DND-41 (cell line): ENCODE results near the gene TUBB6.

Experiments used
- ATAC-seq: fragments of 200-7000 bp; cut with Tn5 transposase; 3 replicates; pipeline ENCODE4 v1.9.1; 2021; ENCODE audit warnings: low read depth; ENCODE audit not compliant: insufficient read depth
- DNase-seq: peaks from one replicate; pipeline ENCODE4 v3.0.0-alpha.2; 2020
- H2AFZ ChIP-seq: 2 replicates; pipeline ENCODE4 v1.6.0; 2012; ENCODE audit warnings: low read depth, low read length
- H3K27ac ChIP-seq: 2 replicates; pipeline ENCODE4 v1.5.1; 2012; ENCODE audit warnings: low read length, inconsistent platforms
- H3K27me3 ChIP-seq: fragments of 200-600 bp; sonication (generic); 2 replicates; pipeline ENCODE4 v1.6.0; 2012; ENCODE audit warnings: low read length, mild to moderate bottlenecking, inconsistent platforms; ENCODE audit not compliant: insufficient read depth, poor library complexity
- H3K36me3 ChIP-seq: 2 replicates; pipeline ENCODE4 v1.5.1; 2012; ENCODE audit warnings: low read length, inconsistent platforms; ENCODE audit not compliant: insufficient read depth
- H3K4me1 ChIP-seq: 2 replicates; pipeline ENCODE4 v1.5.1; 2012; ENCODE audit warnings: mild to moderate bottlenecking, low read length; ENCODE audit not compliant: insufficient read depth
- H3K4me2 ChIP-seq: 2 replicates; pipeline ENCODE4 v1.6.0; 2012; ENCODE audit warnings: mild to moderate bottlenecking, moderate library complexity, low read length, inconsistent platforms; ENCODE audit not compliant: insufficient read depth
- H3K4me3 ChIP-seq, 2 experiments: fragments of 200-600 bp in 1 of 2; shearing (Covaris generic) in 1 of 2; 2 replicates each; pipeline ENCODE4 v1.5.1; 2012 to 2016; ENCODE audit warnings: inconsistent platforms in 2 of 2, low read length in 2 of 2, mild to moderate bottlenecking in 2 of 2, low read depth in 1 of 2, moderate library complexity in 1 of 2
- H3K79me2 ChIP-seq: 2 replicates; pipeline ENCODE4 v1.6.0; 2012; ENCODE audit warnings: low read length, inconsistent platforms; ENCODE audit not compliant: insufficient read depth
- H3K9ac ChIP-seq: 2 replicates; pipeline ENCODE4 v1.6.0; 2012; ENCODE audit warnings: low read depth, mild to moderate bottlenecking, inconsistent platforms, low read length, moderate library complexity
- H3K9me3 ChIP-seq: 2 replicates; pipeline ENCODE4 v1.5.1; 2012; ENCODE audit warnings: low read length, moderate library complexity, mild to moderate bottlenecking, inconsistent platforms; ENCODE audit not compliant: insufficient read depth, severe bottlenecking
- H4K20me1 ChIP-seq: 2 replicates; pipeline ENCODE4 v1.6.0; 2012; ENCODE audit warnings: low read length; ENCODE audit not compliant: insufficient read depth
- CTCF ChIP-seq: IDR thresholded peaks from 2 replicates; pipeline ENCODE4 v1.5.1; 2012; ENCODE audit warnings: borderline replicate concordance, low read length, moderate library complexity, mild to moderate bottlenecking; ENCODE audit not compliant: poor library complexity, severe bottlenecking; ENCODE audit errors: extremely low read depth
- EZH2 ChIP-seq: IDR thresholded peaks from 3 replicates; pipeline ENCODE4 v1.6.1; 2012; ENCODE audit warnings: borderline replicate concordance, low read depth, mild to moderate bottlenecking, moderate library complexity, low read length, inconsistent platforms; ENCODE audit not compliant: severe bottlenecking

The TUBB6 gene

GRCh38 chr18:12287684-12288402, 20.2 kb upstream of the TUBB6 start:
- no peak overlapping the region for H2AFZ ChIP-seq
- DNase-seq (no peak), ATAC-seq (no peak)
- H3K4me2 ChIP-seq: no peak overlapping the region
- TF ChIP-seq CTCF (no peak), EZH2 (no peak)
- no peak overlapping the region for H3K9ac ChIP-seq
- H3K27ac ChIP-seq: no peak overlapping the region
- H3K27me3 ChIP-seq: no peaks in the 10 kb centered on the region
- H3K36me3 ChIP-seq: no peaks in the 10 kb centered on the region
- H3K79me2 ChIP-seq: no peaks in the 10 kb centered on the region
- H3K4me1 ChIP-seq: no peaks in the 10 kb centered on the region
- H3K9me3 ChIP-seq: no peaks in the 10 kb centered on the region
- no peaks in the 10 kb centered on the region for H4K20me1 ChIP-seq
- no peak overlapping the region for H3K4me3 ChIP-seq

- Histone ChIP-seq H3K4me1 (no peaks in the 10 kb centered on the region), H3K4me3 (no peak overlapping the region), H3K79me2 (no peaks in the 10 kb centered on the region), H3K27me3 (no peaks in the 10 kb centered on the region), H3K36me3 (no peaks in the 10 kb centered on the region), H3K9ac (no peak overlapping the region), H3K27ac (no peak overlapping the region), H4K20me1 (no peaks in the 10 kb centered on the region), H2AFZ (no peak overlapping the region), H3K4me2 (no peak overlapping the region), H3K9me3 (no peaks in the 10 kb centered on the region)
- ATAC-seq (no peak), DNase-seq (no peak)
- TF ChIP-seq EZH2: no peak
- TF ChIP-seq CTCF: no peak
Observed at GRCh38 chr18:12288403-12288755, 19.7 kb upstream of the TUBB6 start.

GRCh38 chr18:12290086-12290485, 18.0 kb upstream of the TUBB6 start:
- no peak overlapping the region for H3K9ac ChIP-seq
- H2AFZ ChIP-seq: no peak overlapping the region
- H3K27ac ChIP-seq: no peak overlapping the region
- DNase-seq: no peak
- TF ChIP-seq CTCF (no peak), EZH2 (no peak)
- no peaks in the 10 kb centered on the region for H4K20me1 ChIP-seq
- H3K9me3 ChIP-seq: no peaks in the 10 kb centered on the region
- ATAC-seq: no peak
- H3K4me3 ChIP-seq: no peak overlapping the region
- H3K79me2 ChIP-seq: no peaks in the 10 kb centered on the region
- H3K4me1 ChIP-seq: no peaks in the 10 kb centered on the region
- H3K27me3 ChIP-seq: no peaks in the 10 kb centered on the region
- H3K36me3 ChIP-seq: no peaks in the 10 kb centered on the region
- H3K4me2 ChIP-seq: no peak overlapping the region

GRCh38 chr18:12291161-12291560, 16.9 kb upstream of the TUBB6 start:
- Histone ChIP-seq H3K27me3 (no peaks in the 10 kb centered on the region), H3K4me1 (no peaks in the 10 kb centered on the region), H3K79me2 (no peaks in the 10 kb centered on the region), H3K27ac (no peak overlapping the region), H3K9ac (no peak overlapping the region), H3K4me3 (no peak overlapping the region), H3K9me3 (no peaks in the 10 kb centered on the region), H3K4me2 (no peak overlapping the region), H3K36me3 (no peaks in the 10 kb centered on the region), H4K20me1 (no peaks in the 10 kb centered on the region), H2AFZ (no peak overlapping the region)
- no peak for ATAC-seq
- DNase-seq: no peak
- no peak for TF ChIP-seq EZH2
